ENCODE measurements around the gene BFSP1.

BFSP1 gene

GRCh38 chr20:17493173-17493572 lies 38.0 kb downstream of the BFSP1 start:
- DNase-seq = no peak

GRCh38 chr20:17491488-17491887 lies 39.7 kb downstream of the BFSP1 start:
- DNase-seq = no peak

GRCh38 chr20:17491041-17491440 lies 40.1 kb downstream of the BFSP1 start:
- no peak for DNase-seq

GRCh38 chr20:17490501-17490900 lies 40.7 kb downstream of the BFSP1 start:
- no peak for DNase-seq

- DNase-seq = no peak
Observed at GRCh38 chr20:17488916-17489600, 42.1 kb downstream of the BFSP1 start.

GRCh38 chr20:17485017-17485416 lies 46.2 kb downstream of the BFSP1 start:
- DNase-seq = no peak

GRCh38 chr20:17482536-17482935 lies 48.6 kb downstream of the BFSP1 start:
- no peak for DNase-seq

- no peak for DNase-seq
Observed at GRCh38 chr20:17481661-17482060, 49.5 kb downstream of the BFSP1 start.

- DNase-seq = no peak
Observed at GRCh38 chr20:17480696-17481095, 50.5 kb downstream of the BFSP1 start.

GRCh38 chr20:17479063-17479657 lies 52.0 kb downstream of the BFSP1 start:
- no peak for DNase-seq

GRCh38 chr20:17473659-17474058 lies 57.5 kb downstream of the BFSP1 start:
- no peak for DNase-seq

GRCh38 chr20:17471606-17472187 lies 59.5 kb downstream of the BFSP1 start:
- DNase-seq = no peak

- DNase-seq = no peak
Observed at GRCh38 chr20:17470973-17471372, 60.2 kb downstream of the BFSP1 start.

GRCh38 chr20:17470521-17470920 lies 60.7 kb downstream of the BFSP1 start:
- no peak for DNase-seq

- DNase-seq = no peak
Observed at GRCh38 chr20:17469246-17470030, 61.7 kb downstream of the BFSP1 start.

- DNase-seq = no peak
Observed at GRCh38 chr20:17468073-17468840, 62.9 kb downstream of the BFSP1 start.

GRCh38 chr20:17467120-17467655 lies 64.0 kb downstream of the BFSP1 start:
- no peak for DNase-seq

GRCh38 chr20:17466641-17467040 lies 64.5 kb downstream of the BFSP1 start:
- no peak for DNase-seq

GRCh38 chr20:17465236-17465635 lies 65.9 kb downstream of the BFSP1 start:
- DNase-seq = no peak

GRCh38 chr20:17463711-17464110 lies 67.5 kb downstream of the BFSP1 start:
- DNase-seq = no peak

- DNase-seq = no peak
Observed at GRCh38 chr20:17461941-17462340, 69.2 kb downstream of the BFSP1 start.

- no peak for DNase-seq
Observed at GRCh38 chr20:17460119-17460518, 71.1 kb downstream of the BFSP1 start.

All from NCI-H446 treated with DMSO at 0.1 percent for 48 hours (cell line).